CD4-positive, alpha-beta T cell treated with Interferon alpha-2 for 1 hour (primary cell): ENCODE measurements around the gene VSNL1.
"Not testable (repeated sequence)": the region's sequence is repeated elsewhere in the genome, so short reads cannot be mapped to it uniquely, and the experiment has no call there.

Source experiments
- DNase-seq, 2 donors: peaks; one replicate each; pipeline ENCODE4 v3.0.0-alpha.2; 2020 to 2022

Gene VSNL1

DNA sequence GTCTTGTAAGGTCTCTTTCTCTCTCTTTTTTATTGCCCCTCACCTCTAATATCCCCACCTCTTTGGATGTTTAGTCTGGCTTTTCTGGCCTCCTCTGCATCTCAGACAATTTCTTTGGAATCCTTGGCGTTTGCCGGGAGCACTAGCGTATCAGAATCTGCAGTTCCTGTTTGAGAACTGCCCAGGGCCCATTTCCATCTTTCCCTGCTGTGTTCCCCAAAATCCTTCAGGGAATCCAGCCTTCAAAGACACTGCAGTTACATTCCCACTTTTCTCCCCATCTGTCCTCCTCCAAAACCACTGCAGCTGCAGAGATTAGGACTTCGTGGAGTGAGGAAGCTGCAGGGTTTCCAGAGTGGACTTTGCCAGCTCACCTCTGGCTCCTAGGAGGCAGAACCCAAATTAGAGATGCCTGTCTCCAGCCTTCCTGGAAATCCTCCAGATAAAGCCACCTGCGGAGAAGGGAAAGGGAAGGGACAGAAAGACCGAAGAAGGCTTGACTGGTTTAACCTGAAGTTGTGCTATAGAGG is 2.7 kb downstream of the VSNL1 start:
- DNase-seq = no peak

DNA sequence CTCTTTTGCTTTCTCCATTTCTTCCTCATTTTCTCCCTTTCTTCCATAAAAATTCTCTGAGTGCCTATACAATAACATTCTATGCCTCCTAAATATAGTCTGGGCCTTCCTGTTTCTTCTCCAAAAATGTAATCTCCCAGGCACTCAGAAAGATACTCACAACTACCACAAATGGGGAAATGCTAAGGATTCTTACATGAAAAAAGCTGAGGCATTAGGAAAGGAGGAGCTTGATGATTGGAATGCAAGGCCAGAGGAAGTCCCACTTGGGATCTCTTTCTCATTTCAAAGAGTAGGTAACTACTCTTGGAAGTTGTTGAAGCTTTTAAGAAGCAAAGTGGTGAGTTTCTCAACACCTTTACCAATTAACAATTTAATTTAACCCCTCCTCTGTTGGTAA is 3.4 kb downstream of the VSNL1 start:
- no peak for DNase-seq

DNA sequence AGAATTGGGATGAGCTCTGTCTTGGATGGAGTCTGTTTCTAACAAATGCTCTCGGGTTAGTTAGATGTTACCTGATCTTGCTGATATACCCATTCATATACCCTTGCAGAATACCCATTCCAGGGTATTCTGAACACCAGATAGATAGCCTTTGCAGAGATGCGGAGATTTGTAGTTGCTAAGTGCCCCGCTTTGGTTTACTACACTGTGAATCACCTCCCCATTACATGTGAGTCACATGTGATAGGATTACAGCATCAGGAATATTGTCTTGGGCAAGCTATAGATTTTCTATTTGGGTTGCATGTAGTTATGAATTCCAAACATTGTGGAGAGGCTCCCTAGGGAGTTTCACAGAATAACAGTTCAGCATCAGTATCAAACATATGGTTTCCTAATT is 3.8 kb downstream of the VSNL1 start:
- no peak for DNase-seq

DNA sequence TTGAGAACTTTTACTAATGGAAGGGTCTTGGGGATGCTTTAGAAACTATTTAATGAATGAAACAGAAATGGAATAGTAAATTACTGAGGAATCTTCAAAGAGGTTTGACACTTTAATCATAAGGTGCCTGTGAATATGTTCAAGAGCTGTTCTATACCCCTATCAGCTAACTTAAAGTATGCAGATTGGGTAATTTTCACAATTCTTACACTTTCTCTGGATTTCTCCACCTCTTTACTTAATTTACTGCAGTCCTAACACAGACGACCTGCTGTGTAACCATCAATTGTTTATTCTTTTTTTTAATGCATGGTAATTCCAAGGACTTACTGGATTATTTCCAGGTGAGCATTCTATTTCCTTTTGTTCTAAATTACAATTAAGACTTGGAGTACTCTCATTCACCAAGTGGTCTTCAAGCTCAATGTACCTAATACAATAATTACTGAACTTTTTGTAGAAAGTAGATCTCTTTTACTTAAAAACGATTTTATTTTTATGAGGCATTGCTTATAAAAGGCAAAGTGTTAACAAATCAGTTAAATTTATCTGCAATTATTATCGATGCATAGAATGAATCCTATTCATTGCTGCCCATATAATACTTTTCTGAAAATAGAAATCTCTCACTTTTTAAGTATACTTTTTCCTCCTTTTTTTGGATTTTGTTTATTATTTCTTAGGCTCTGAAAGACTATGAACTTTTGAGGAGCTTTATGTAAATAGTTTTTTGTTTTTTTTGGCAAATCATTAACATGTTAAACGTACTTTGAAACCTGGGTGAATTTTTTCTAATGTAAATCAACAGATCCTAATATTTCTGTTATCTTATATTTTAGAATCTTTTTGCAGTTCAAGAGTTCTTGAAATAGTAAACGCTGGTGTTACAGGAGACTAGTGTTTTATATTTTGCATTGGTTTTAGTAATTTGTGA is 5.5 kb downstream of the VSNL1 start:
- no peak for DNase-seq

DNA sequence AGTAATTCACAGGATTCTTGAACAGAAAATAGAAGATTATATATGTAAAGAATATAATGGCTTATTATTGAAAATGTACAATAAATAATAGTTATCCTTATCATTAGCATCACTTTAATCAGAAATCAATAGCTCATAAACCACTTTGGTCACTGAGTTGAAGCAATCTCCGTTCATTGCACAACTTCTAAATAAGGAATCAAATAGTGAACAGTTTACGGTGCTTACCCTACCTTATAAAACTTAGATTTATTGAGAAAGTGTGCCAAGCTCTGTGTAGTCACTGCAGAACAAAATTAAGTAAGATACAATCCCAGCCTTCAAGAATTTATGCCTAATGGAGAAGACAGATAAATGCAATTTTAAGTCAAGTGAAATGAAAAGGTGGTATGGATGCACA is 6.7 kb downstream of the VSNL1 start:
- DNase-seq = no peak

DNA sequence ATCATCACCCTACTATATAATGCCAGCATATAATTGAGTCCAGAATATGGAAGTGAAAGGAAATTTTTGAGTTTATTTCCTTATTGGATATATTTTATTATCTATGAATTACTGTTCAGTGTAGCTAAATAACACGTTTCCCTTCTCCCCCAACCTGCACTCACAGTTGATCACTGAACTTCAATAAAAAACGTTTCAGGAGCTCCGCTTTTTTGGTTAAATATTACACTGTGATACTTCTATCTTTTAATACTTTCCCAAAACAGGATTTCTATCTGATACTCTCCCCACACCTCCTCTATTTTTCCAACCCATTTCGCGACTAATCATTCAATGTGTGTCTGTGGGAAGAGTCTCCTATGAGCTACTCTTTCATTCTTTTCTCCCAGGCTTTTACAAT is 7.2 kb downstream of the VSNL1 start:
- no peak for DNase-seq

DNA sequence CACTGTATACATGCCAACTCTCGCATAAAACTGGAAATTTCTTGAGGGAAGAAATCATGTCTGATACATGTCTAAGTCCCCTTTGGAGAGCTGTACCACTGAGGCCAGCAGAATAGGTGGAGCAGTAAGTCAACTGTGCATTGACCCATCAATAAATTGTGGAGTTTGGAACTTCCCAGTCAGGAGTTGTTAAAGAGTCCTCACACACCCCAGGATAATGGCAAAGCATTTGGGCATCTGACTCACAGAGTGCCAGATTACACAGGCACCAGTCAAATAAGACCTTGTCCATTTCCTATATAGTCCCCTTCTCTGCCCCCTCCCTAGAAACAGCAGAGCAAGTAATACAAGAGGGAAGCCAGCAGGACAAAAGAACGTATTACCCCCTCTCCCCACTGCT is 10.4 kb downstream of the VSNL1 start:
- no peak for DNase-seq

DNA sequence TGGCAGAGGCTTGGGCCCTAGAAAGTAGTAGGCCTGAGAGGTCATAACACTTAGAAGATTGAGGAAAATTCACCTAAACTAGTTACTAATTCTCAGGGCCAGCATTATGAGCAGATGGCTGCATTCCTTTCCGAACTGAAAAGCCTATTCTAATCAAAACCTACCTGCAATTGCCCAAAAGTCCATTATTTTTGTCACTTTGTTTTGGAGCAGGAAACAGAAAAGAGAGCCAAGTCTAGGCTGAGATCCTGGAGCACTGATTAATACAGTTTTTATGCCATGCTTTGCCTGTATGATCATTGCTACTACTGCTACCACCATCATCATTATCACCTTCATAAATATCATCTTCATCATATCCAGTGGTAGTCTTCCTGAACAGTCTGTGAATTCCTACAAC is 14.7 kb downstream of the VSNL1 start:
- DNase-seq = no peak

DNA sequence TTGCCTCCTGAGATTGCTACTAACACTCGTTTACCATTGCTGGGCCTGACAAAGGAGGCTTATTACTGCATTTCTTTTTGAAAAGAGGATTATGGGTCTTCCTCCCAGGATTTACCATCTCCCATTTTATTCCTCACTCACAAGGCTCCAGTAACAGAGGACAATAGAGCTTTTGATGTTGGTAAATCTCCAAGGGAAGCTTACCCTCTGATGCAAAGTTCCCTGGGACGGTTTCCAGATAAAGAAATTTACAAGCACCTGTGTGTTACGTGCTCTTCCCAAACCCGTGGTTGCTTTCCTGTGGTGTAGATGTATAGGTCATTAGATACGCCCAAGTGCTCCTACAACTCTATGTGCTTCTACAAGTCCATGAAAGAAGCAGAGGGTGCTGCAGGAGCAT is 17.1 kb downstream of the VSNL1 start:
- DNase-seq = no peak

DNA sequence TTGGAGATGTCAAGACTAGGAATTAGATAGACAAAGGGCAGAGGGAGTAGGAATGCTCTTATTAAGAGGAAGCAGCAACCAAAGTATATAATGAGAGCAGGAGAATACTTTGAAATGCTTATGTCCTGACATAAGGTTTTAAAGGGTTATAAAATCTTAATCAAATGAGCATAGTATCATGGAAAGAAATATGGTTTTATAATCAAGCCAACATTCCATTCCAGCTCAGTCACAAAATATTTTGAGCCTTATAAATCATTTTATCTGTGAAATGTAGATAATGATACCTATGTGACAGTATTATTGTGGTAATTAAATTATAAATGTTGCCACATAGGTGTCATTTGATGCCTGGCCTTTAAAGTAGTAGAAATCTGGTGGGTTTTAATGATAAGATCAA is 17.6 kb downstream of the VSNL1 start:
- DNase-seq = no peak

DNA sequence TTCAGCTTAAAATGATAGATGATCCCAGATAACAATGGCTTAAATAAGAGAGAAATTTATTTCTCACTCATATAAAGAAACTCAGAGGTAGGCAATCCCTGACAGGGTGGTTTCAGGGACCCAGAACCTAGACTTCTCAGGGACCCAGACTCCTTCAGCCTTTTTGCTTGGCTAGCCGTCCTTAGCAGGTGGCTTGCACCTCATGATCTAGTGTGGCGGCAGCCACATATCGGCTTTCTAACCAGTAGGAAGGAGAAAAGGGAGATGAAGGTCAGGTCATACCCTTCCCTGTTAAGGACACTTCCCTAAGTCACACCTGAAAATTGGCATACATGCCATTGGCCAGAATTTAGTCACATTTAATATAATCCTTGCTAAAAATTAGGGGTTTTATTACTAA is 18.4 kb downstream of the VSNL1 start:
- DNase-seq = no peak

DNA sequence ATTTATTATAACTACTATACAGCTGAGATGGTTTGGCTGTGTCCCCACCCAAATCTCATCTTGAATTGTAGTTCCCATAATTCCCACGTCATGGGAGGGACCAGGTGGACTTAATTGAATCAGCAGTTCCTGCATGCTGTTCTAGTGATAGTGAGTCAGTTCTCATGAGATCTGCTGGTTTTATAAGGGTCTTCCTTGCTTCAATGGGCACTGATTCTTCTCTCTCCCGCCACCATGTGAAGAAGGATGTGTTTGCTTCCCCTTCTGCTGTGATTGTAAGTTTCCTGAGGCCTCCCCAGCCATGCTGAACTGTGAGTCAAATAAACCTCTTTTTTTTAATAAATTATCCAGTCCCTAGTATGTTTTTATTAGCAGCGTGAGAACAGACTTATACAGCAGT is 25.2 kb downstream of the VSNL1 start:
- DNase-seq = not testable (repeated sequence)

DNA sequence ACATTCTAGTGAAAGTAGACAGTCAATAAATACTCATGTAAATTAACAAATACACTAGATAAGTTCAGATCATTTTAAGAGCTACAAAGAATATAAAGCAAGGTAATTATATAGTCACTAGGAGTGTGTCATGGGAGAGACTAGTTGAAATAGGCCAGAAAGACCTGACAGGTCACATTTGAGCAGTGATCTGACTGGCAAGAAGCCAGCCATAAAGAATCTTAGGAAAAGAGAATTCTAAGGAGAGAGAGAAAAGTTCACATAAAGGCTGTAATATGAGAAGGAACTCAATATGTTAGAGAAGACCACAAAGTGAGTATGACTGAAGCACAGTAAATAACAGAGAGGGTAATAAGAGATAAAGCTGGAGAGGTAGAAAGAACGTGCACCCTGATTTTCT is 31.2 kb downstream of the VSNL1 start:
- DNase-seq = no peak

DNA sequence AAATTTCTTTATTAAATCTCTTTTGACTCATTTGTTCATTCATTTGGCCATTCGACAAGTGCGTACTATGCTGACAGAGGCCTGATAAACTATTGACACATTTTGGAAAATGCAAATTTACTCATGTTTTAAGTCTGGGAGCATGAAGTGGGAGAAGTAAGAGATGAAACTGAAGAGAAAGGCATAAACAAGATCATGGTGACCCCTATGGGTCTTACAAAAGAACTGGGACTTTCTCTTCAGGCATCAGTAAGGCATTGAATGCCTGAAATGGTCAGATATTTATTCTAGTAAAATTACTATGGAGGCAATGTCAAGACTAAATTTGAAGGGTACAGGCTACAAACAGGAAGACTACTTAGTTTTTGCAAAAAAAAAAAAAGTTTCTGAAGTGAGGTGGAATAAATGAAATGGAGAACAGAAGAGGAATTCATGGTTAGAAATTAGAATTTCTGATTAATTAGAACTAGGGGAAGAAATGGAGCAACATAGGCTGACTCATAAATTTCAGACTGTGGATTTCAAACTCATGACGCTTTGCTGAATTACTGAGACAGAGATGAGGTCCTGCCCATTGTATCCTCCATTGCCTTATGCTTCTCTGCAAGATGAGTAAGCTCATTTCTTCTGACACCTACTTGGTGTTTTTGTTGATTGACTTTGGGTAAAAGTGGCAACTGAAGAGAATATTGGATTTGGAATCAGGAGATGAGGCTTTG is 32.7 kb downstream of the VSNL1 start:
- no peak for DNase-seq

DNA sequence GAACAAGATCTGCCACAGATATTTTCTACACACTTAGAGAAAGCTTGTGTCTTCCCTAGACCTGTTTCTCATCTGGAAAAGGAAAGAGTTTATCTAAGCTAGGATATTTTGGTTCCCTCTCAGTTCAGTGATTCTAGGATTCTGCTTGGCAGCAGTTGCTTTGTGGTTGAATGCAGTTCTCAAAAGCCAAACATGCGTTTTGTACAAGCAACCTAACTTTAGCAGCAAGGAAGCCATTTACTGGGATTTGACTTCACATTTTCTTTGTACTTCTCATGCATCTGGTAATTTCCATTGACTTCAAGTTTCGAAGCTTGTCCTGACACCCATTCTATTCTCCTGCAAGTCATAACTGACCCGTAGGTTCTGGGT is 33.3 kb downstream of the VSNL1 start:
- no peak for DNase-seq

DNA sequence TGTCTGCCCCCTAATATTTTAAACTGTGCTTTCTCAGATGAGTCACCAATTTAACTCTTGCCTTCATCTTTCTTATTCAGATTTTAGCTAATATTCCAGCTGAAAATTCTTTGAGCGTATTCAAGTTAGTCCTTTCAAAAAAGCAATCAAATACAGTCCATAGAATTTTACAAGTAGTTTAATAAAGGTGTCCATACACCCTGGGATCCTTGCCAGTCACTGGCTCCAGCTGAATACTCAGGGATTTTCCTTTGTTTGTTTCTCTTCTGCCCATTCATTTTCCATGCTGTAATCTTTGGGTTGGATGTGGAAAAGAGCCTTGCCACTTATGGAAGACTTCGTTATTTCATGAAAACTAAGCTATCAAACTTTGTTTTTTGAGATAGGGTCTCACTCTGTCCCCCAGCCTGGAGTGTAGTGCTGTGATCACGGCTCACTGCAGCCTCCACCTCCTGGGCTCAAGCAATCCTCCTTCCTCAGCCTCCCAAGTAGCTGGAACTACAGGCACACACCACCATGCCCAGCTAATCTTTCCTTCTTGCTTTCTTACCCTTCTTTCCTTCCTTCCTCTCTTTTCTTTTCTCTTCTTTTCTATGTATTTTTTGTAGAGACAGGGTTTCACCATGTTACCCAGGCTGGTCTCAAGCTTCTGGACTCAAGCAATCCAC is 34.0 kb downstream of the VSNL1 start:
- no peak for DNase-seq

DNA sequence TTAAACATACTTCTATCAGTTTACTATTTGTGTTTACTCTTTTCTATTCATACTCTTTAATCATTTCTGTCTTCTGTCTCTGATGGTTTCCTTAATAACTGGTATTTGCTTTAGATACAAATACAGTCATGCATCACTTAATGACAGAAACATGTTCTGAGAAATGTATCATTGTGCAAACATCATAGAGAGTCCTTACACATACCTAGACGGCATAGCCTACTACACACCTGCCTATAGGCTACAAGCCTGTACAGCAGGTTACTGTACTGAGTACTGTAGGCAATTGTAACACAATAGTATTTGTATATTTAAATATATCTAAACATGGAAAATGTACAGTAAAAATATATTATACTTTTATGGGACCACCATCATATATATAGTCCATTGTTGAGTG is 36.3 kb downstream of the VSNL1 start:
- DNase-seq = no peak

DNA sequence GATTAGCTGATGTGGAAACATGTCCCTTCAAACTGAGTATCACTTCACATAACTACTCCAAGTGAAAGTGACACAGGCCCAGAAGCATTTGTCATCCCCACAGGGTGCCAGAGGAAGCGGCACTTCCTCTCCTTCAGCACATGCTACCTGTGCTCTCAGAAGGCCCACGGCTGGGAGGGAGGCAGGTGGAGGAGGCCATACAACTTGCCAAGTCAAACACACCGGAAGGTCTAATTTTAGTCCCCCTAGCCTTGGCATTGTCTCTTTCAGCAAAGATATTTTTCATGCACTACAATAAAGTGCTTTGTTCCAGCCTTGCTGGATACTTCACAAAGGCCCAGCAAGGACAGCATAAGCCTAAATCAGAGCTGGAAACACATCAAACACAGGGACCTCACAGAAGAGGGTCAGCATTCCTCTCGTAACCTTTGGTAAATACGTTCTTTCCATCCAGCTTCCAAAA is 38.0 kb downstream of the VSNL1 start:
- DNase-seq = no peak

DNA sequence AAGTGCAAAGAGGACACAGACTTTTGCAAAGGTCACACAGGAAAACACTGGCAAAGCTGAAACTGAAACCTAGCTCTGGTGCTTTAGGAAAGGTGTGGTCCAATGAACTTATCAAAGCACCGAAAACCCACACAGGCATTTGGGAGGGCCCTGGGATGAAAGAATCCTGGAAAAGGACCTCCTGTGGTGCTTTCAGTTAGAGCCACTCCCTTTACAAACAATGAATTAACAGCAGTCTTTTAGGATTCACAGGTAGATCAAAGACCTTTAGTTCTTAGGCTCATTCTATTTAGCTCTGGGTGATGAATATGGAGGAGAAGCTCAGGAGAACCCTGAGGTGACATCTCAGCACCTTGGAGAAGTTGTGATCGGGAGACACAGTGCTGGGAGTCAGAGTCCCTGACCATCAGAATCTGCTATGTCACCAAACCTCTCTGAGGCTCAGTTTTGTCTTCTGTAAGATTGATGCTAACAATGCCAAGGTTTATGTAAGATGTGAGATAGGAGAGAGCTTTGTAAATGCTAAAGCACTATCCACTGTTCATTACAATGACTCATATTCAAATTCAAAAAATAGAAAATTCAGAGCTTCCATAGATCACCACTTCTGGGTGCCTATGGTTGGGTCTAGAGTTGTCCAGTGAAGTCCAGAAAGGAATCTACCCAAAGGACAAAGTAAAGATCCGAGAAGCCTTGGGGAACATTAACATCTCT is 39.3 kb downstream of the VSNL1 start:
- DNase-seq = no peak

DNA sequence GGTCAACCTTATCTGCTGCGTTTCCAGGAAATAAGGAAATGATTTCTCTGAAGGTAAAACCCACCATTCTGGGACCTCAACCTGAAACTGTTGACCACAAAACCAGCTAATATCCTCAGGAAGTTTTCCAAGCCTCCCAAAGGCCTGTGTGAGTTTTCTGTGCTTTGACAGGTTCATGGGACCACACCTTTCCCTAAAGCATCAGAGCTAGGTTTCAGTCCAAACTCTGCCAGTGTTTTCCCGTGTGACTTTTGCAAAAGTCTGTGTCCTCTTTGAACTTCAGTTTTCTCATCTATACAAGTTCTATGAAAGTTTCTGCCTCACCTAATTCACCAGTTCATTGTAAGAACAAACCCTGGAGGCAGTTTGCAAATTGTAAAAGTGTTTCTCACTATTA is 39.8 kb downstream of the VSNL1 start:
- DNase-seq = no peak

DNA sequence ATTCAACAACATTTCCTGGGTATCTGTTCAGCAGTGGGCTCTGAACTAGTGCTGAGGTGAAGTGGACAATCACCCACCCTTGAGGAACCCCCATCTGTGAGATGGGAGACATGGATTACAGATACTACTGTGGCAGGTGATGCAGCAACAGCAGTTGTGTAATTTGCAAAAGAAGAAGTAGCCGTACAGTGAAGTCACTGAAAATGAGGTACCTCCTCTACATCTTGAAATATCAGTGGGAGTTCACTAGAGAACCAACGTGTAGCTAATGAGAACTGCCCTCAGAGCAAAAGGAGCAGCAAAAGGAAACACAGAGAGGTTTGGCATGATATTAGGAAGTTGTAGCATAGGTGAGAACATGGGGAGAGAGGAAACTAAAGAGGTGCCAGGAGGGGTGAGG is 41.3 kb downstream of the VSNL1 start:
- no peak for DNase-seq

DNA sequence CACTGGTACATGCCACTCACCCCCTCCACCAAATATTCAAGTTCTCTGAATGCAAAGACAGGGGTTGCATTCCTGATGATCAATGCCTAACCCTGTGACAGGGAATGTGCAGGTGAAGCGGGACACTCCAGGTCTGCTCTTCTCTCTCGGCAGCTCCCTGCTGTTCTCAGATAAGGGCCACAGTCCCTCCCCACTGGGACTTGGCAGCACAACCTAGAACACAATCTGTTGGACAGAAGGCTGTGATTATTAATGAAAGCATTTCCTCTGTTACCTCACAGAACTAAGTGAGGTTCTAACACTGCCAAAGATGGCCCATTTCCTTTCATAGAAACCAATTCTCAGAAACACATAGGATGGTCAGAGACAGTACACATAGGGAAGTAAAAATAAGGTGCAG is 42.7 kb downstream of the VSNL1 start:
- DNase-seq = no peak

DNA sequence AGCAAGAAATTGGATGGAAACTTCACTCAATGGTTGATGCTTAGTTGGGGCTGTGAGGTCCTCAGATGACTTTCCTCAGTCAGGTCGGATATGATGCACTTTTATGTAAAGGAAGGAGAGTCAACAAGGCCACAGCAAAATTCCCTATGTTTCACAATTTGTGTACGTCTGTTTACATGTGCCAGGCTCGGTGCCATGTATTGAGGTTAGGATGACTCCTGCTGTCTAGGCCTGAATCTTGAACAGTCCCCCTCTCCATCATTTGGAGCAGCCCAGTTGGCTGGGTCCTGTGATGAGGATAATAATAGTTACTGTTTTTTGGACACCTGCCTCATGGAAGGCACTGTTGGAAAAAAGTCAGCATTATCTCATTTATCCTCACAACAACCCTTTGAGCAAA is 43.1 kb downstream of the VSNL1 start:
- DNase-seq = no peak
